ENCODE measurements around the gene KIFC1.
"Not testable (repeated sequence)": the region's sequence is repeated elsewhere in the genome, so short reads cannot be mapped to it uniquely, and the experiment has no call there.

The KIFC1 gene

DNA sequence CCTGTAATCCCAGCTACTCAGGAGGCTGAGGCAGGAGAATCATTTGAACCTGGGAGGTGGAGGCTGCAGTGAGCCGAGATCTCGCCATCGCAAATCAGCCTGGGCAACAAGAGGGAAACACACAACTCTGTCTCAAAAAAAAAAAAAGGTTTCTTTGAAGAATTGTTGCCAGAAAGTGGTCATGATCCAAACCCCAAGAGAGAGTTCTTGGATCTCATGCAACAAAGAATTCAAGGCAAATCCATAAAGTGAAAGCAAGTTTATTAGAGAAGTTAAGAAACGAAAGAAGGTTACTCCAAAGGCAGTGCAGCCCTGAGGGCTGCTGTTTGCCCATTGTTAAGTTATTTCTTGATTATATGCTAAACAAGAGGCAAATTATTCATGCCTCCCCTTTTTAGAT lies 14.5 kb upstream of the KIFC1 start:
- DNase-seq = no peak

DNA sequence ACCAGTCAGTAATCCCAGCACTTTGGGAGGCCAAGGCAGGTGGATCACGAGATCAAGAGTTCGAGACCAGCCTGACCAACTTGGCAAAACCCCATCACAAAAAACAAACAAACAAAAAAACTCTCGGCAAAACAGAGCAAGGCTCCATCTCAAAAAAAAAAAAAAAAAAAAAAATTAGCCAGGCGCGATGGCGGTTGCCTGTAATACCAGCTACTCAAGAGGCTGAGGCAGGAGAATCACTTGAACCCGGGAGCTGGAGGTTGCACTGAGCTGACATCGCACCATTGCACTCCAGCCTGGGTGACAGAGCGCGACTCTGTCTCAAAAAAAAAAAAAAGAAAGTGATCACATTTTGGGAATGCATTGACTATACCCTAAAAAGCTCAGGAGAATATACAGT lies 12.4 kb upstream of the KIFC1 start:
- not testable (repeated sequence) for DNase-seq

DNA sequence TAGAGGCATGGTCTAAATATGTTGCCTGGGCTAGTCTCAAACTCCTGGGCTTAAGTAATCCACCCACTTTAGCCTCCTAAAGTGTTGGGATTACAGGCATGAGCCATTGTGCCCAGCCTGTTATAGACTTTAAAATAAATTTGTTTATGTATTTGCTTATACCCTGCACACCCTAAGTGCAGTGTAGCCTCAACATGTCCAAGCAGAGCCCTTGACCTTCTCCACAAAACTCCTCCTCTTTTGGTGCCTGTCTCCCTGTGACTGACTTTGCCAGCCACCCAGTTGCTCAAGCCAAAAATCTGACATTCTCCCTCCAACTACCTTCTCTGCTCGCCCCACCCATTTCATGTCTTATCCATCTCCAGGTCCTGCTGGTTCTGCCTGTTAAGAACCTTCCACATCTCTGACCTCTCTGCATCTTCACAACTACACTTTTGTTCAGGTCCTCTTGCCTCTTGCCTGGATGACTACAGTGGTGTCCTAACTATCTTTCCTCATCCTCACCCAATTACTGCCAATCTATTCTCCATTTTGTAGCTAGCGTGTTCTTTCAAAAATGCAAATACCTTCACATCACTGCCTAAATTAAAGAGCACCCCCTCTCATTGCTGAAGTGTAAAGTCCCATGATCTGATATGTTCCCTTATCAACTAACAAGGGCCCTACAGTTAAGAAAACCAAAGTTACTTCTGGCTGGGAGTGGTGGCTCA lies 11.2 kb upstream of the KIFC1 start:
- no peak for DNase-seq

DNA sequence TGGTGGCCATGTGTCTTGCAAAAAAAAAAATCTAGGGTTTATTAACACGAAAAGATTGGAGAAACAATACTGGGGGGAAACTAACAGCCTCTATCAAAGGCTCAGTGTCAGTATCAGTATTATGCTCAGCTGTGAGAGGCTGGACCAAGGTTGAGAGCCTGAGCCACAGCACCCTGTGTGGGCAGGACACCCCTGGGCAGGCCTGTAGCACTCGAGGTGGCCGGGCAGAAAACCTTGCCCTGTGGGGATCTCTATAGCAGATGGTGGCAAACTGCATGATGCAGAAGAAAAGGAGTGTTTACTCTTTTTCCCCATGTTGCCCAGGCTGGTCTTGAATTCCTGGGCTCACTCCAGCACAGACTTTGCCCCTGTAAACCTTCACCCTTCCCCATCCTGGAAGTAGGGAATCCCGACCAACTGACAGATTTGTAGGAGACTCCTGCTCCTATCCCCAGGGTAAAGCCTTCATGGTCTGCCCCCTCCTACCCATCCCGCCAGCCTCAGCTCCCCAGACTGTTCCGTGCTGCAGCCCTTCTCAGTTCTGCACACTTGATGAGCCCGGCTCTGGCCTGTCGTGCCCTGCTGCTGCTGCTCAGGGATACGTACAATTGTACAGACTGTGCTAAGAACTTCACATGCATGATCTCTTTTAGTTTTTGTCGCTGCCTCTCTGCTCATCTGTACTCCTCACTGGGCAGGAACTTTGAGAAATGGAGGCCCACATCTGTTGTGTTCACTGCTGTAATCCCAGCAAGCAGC lies 8.0 kb upstream of the KIFC1 start:
- no peak for DNase-seq

DNA sequence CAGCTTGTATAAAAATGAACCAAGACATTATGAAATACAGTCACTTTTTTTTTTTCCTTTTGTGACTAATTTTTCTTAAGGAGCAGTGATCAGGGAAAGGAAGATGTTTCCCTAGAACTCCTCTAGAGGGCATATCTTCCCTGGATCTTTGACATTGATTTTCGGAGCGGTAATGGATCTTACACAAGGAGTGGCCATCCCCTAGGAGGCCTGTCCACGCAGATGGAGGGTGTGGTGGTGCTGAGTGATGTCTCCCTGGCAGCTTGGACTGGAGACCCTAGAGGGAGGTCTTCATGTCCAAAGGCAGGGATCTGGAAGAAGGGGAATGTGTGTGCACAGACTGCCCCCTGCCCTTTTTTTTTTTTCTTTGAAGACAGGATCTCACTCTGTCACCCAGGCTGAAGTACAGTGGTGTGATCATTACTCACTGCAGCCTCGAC lies 7.0 kb upstream of the KIFC1 start:
- DNase-seq = no peak

DNA sequence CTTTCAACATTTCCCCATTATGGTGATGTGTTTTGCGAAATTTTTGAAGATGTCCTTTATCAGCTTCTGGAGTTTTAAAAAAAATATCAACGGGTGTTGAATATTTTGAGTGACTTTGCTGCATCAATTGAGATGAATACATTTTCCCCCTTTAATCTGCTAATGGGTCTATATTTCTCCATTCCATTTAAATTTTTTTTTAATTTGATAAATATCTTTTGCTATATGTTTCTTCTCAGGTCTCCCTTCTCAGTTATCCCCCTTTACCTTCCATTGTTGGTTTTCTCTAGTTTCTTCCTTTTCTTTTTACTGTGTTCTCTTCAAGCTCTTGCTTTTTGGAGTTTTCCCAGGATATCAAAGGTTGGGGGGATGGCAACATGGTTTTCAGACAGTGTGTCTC lies 1.4 kb upstream of the KIFC1 start:
- no peak for DNase-seq

DNA sequence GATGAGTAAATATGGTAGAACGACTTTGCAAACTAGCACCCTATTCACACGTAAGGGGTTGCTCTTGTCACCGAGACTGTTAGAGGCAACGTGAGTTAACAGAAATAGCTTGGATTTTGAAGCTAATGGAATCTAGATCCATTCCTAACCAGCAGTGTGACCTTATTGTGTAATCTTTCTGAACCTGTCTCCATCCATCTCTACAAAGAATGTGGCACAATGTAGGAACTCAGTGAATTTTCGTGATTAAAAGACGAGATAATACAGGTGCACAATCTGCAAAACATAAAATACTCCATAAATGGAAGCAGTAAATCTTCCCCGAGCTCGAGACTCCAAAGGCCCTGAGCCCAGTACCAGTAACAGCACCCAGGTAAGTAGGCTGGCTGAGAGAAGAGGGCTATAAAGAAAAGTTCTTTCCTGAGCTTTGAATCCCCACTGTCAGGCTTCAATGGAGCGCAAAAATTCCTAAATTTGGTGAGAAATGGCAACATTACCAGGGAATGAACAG lies 801 bp upstream of the KIFC1 start:
- no peak for DNase-seq

DNA sequence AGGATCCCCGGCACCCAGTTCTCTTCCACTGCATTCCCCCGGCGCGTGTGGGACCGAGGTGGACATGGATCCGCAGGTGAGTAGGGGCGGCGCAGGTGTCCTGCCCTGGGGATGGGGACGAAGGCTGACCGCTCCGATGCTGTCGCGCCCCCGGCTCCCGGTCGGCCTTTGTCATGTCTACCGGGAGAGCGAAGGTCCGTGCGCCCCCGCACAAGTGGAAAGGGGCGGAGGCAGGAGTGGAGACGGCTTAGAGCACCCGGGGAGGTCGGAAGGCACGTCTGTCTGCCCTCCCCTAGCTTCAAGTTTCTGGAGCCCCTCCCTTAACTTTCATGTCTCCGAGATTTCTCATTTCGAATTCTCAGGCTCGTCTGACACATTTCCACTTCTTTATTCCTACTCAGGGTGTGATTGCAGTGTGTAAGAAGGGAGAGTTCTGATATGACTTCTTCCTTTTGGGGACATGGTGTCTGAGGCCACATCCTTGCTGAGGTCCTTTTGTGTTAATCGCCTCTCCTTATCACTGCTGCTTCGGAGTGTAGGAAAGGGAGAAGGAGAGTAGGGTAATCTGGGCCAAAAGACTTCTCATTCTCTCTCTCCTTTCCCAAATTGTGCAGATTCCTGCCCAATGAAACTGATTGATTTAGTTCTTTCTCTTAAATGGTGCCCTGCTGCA lies 435 bp downstream of the KIFC1 start:
- no peak for DNase-seq

DNA sequence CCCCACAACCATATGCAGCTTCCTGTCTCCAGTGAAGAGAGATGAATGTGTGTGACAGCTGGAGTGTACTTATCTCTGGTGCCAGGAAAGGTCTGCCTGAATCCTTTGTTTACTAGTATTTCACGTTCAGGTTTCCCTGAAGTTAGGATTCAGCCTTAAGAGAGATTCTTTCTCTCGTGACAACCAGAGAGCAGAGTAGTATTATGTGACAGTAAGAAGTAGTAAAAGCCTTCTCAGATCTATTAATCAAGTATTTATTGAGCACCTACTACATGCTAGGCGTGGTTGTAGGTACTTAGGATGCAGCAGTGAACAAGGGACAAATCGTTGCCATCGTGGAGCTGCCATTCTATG lies 949 bp downstream of the KIFC1 start:
- DNase-seq = no peak

DNA sequence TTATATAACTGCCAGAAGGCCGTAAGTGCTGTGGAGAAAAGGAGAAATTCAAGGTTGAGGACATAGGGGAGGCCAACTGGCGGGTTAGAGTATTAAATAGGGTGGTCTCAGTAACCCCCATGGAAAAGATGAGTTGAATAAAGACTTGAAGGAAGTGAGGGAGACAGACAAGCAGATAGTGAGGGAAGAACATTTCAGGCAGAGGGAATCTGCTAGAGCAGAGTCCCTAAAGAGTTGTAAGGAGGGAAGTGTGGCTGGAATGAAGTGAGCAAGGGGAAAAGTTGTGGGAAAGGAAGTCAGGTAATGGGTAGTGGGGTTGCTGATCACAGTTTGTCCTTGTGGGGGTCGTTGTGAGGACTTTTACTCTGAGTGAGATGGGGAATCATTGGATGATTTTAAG lies 1.4 kb downstream of the KIFC1 start:
- no peak for DNase-seq

DNA sequence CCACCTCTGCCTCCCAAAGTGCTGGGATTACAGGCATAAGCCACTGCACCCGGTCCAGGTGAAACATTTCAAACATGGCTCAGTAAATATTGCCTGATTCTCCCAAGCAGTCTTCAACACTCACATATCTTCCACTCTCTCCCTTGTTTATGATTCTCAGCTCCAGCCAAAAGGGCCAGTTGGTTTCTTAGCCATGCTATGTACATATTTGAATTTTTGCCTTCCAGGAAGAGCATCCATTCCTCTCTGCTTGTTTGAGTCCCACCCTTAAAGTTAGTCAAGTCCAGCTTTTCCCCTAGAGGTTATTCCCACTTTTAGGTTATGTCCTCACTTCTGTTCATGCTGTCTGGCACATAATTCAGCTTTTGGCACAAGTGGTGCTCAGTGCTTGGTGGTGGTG lies 5.9 kb downstream of the KIFC1 start:
- no peak for DNase-seq

DNA sequence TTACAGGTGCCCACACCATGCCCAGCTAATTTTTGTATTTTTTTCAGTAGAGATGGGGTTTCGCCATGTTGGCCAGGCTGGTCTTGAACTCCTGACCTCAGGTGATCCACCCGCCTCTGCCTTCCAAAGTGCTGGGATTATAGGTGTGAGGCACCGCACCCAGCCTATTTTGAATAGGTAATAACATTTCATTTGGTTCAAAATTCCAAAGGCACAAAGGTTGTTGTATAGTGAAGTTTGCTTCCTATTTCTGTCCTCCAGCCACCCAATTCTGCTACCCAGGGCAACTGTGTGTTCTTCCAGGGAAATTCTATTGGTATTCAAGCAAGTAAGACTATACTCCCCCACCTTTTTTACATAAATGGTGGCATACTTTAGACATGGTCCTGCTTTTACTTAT lies 7.0 kb downstream of the KIFC1 start:
- DNase-seq = not testable (repeated sequence)

DNA sequence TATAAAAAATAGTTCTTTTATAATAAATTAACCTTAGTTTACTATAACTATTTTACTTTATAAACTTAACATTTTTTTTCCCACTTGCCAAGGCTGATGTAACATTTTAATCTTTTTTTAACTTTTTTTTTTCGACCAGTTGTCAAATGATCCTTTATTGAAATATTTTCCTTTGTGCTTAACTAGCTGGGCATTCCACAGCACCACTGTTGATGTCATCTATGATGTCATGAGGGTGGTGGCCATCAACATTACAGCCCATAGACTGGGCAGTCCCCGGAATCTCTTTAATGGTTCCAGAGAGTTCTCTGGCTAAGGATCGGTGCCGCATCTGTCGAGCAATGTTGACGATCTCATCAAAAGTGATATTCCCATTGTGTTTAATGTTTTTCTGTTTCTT lies 8.3 kb downstream of the KIFC1 start:
- DNase-seq = not testable (repeated sequence)

DNA sequence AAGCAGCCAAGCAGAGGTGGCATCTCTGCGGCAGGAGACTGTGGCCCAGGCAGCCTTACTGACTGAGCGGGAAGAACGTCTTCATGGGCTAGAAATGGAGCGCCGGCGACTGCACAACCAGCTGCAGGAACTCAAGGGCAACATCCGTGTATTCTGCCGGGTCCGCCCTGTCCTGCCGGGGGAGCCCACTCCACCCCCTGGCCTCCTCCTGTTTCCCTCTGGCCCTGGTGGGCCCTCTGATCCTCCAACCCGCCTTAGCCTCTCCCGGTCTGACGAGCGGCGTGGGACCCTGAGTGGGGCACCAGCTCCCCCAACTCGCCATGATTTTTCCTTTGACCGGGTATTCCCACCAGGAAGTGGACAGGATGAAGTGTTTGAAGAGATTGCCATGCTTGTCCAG lies 13.3 kb downstream of the KIFC1 start:
- no peak for DNase-seq

DNA sequence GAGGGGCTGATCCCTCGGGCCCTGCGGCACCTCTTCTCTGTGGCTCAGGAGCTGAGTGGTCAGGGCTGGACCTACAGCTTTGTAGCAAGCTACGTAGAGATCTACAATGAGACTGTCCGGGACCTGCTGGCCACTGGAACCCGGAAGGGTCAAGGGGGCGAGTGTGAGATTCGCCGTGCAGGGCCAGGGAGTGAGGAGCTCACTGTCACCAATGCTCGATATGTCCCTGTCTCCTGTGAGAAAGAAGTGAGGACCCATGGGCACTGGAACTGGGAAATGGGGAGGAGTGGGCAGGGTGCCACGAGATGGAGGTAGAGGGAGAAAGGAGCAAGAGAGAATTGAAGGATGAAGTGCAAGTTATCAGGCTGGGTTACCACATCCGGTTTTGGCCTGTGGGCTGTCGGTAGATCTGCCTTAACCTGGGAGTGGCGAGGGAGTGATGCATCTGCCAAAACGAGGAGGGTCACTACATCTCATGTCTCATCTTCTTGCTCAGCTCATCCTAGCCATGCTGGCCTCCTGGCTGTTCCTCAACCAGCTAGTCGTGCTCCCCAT lies 13.8 kb downstream of the KIFC1 start:
- DNase-seq = no peak

DNA sequence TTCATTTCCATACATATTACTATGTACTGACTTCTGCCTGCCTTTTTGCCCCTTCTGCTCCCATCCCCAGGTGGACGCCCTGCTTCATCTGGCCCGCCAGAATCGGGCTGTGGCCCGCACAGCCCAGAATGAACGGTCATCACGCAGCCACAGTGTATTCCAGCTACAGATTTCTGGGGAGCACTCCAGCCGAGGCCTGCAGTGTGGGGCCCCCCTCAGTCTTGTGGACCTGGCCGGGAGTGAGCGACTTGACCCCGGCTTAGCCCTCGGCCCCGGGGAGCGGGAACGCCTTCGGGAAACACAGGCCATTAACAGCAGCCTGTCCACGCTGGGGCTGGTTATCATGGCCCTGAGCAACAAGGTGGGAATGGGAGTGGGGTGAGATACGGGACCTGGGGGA lies 14.5 kb downstream of the KIFC1 start:
- no peak for DNase-seq

DNA sequence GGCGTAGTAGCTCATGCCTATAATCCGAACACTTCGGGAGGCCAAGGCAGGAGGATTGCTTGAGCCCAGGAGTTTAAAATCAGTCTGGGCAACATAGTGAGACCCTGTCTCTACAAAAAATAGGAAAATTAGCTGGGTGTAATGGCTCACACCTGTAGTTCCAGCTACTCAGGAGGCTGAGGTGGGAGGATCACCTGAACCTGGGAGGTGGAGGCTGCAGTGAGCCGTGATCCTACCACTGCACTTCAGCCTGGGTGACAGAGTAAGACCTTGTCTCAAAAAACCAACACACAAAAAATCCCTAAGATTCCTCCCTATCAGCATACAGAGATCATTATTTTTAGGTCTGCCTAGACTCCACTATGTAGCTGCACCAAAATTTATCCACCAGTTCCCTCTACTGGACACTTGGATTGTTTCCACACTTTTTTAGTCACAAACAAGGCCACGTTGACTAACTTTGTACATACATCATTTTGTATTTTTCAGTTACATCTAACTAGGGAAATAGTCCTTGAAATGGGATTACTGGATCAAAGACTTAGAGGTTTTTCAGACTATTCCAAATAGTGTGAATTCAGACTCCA lies 15.6 kb downstream of the KIFC1 start:
- DNase-seq = no peak

DNA sequence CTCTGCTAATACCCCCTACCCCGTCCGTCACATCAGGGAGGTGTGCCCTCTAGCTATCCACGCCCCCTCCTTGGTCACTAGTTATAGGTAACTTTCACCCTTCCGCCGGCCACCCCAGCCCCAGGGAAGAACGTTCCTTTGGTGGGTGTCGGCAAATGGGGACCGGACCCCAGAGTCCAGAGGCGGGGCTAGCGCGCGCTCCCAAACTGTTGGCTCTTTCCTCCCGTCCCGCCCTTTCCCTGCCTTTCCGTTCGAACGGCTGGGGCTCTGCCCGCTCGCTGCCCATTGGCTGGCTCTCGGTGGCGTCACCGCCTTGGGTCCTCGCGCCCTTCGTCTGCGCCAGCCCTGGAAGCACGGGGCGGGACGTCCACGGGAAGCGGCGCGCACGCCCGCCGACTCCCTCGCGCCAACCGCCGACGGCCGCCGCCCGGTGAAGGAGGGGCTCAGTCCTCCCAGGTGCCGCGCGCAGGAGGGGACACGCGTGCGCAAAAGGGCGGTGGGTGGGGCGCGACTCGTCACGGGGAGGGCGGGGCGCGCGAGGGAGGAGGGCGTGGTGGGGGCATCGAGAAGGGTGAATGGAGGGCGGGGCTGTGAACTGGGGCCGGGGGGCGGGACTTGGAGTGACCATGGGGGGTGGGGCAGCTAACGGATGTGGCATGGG lies 18.6 kb downstream of the KIFC1 start:
- DNase-seq = peak; percentile 92

DNA sequence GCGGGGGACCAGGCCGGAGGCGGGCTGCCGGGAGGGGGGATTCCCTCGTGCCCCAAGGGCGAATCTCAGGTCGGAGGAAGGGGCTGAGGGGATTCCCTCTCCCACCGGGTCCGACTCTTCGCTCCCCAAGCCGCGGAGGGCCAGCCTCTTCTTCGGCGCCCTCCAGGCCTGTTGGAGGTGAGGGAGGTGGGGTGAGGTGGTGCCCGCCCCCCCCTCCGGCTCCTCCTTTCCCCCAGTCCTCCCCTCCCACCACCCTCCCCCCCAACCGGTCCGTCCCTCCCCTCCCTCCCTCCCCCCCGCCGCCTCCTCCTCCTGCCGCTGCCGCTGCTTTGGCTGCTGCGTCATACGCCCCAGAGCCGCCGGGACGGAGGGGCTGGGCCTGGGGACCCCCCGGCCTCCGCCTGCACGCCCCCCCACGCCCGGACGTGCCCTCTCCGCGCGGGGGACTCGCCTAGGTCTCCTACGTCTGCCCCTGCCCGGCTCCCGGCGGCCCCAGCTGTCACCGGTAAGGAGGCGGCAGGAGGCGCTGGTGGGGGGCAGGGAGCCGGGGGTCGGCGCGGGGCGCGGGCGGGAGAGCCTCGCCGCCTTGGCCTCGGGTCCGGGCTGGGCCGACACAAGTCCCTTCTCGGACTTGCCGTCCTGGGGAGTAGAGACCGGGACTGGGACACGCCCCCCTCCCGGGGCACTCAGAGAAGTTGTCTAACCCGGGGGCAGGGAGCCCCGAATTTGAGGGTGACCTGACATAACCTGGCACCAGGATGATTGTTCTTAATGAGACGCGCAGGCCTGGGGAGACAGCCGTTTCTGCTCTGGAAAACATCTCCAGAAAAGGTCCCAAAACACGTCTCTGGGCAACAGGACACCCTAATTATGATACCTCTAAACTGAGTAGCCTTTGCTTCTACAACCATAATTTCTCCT lies 19.3 kb downstream of the KIFC1 start, which contains the start of gene PHF1:
Gene PHF1 (plus strand): TSS at position 304 of the 921 bp plus-strand sequence. CDS start 1,250 bp downstream, outside the sequence.
- DNase-seq = no peak

DNA sequence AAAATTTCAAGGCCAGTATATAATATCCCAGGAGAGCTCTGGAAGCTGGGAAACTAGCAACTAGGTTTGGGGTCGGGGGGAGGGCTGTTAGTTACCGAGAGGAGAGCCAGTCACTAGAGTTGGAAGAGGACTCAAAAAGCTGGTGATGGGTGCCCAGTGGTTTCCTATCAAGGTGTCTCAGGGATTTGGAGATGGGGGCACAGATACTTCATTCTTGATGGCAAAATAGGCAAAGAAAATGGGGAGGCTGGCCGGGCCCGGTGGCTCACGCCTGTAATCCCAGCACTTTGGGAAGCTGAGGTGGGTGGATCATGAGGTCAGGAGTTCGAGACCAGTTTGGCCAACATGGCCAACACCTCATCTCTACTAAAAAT lies 20.0 kb downstream of the KIFC1 start:
- DNase-seq = no peak
